GM23248 (cell line): ENCODE data around the gene HYCC2. TPM values are rescaled to one million over a fixed set of nuclear protein-coding genes. Genes with fewer than 3 reads are reported as not detected.
"Not testable (repeated sequence)": the region's sequence is repeated elsewhere in the genome, so short reads cannot be mapped to it uniquely, and the experiment has no call there.

Source experiments
- DNase-seq: peaks from one replicate; pipeline ENCODE4 v3.0.0-alpha.2; 2015
- H2AFZ ChIP-seq: fragments of 200-600 bp; sonication (generic); 2 replicates; pipeline ENCODE4 v1.6.1; 2016; ENCODE audit warnings: antibody characterized with exemption
- H3F3A ChIP-seq: fragments of 200-600 bp; sonication (generic); 2 replicates; pipeline ENCODE4 v1.6.1; 2016; ENCODE audit warnings: mild to moderate bottlenecking, antibody characterized with exemption, mixed run types; ENCODE audit not compliant: insufficient read depth
- H3K27ac ChIP-seq: fragments of 200-600 bp; sonication (generic); 2 replicates; pipeline ENCODE4 v1.5.1; 2016; ENCODE audit warnings: mild to moderate bottlenecking
- H3K27me3 ChIP-seq: fragments of 200-600 bp; sonication (generic); replicated peaks from 2 replicates; pipeline ENCODE4 v1.6.1; 2016; ENCODE audit warnings: mild to moderate bottlenecking; ENCODE audit not compliant: insufficient read depth
- H3K36me3 ChIP-seq: fragments of 200-600 bp; sonication (generic); 2 replicates; pipeline ENCODE4 v1.6.1; 2016; ENCODE audit warnings: low read depth, mild to moderate bottlenecking
- H3K4me1 ChIP-seq: fragments of 200-600 bp; sonication (generic); 2 replicates; pipeline ENCODE4 v1.6.1; 2016; ENCODE audit warnings: mild to moderate bottlenecking; ENCODE audit not compliant: insufficient read depth
- H3K4me2 ChIP-seq: fragments of 200-600 bp; sonication (generic); one replicate; pipeline ENCODE4 v1.6.1; 2016; ENCODE audit warnings: mild to moderate bottlenecking; ENCODE audit not compliant: unreplicated experiment
- H3K4me3 ChIP-seq: fragments of 200-600 bp; sonication (generic); 2 replicates; pipeline ENCODE4 v1.5.1; 2016; ENCODE audit warnings: mild to moderate bottlenecking
- H3K79me2 ChIP-seq: fragments of 200-600 bp; sonication (generic); 2 replicates; pipeline ENCODE4 v1.6.1; 2016; ENCODE audit warnings: mild to moderate bottlenecking; ENCODE audit not compliant: insufficient read depth
- H3K9ac ChIP-seq: fragments of 200-600 bp; sonication (generic); 2 replicates; pipeline ENCODE4 v1.6.1; 2016; ENCODE audit warnings: mild to moderate bottlenecking
- H3K9me2 ChIP-seq: fragments of 200-600 bp; sonication (generic); 2 replicates; pipeline ENCODE4 v1.6.1; 2016; ENCODE audit warnings: mixed run types, mild to moderate bottlenecking, moderate library complexity; ENCODE audit not compliant: insufficient read depth
- H3K9me3 ChIP-seq: fragments of 200-600 bp; sonication (generic); one replicate; pipeline ENCODE4 v1.6.1; 2017; ENCODE audit warnings: low read depth
- H4K20me1 ChIP-seq: fragments of 200-600 bp; sonication (generic); 2 replicates; pipeline ENCODE4 v1.6.0; 2016; ENCODE audit not compliant: insufficient read depth
- EZH2 ChIP-seq: fragments of 200-600 bp; sonication (generic); IDR thresholded peaks from 2 replicates; pipeline ENCODE4 v1.6.1; 2018; ENCODE audit warnings: antibody characterized with exemption, mild to moderate bottlenecking; ENCODE audit not compliant: insufficient read depth, poor library complexity, severe bottlenecking
- EZH2phosphoT487 ChIP-seq: fragments of 200-600 bp; sonication (generic); IDR thresholded peaks from 2 replicates; pipeline ENCODE4 v1.6.1; 2018; ENCODE audit warnings: antibody characterized with exemption, moderate library complexity, mild to moderate bottlenecking, low read depth; ENCODE audit not compliant: insufficient read depth
- WGBS, 2 experiments: methylation state at CpG; one replicate each; pipeline ENCODE4 v1.1.6; 2015 to 2017; ENCODE audit warnings: low lambda C conversion rate in 2 of 2, low coverage in 1 of 2; ENCODE audit errors: missing lambda C conversion rate in 2 of 2; 5-methylcytosine and 5-hydroxymethylcytosine counted together
- in situ Hi-C: fragments of 300-500 bp; cut with MboI; formaldehyde crosslinking; loops from 2 replicates; pipeline ENCODE4 v1.15.0; 2020
- polyA plus RNA-seq: library from polyadenylated mRNA; unstranded; fragments of >200 nt; fragmentation: Nextera tagmentation; extraction: Ambion mirVana; gene quantifications from 2 replicates; pipeline ENCODE4 v1.2.1, GENCODE V29; 2016
- total RNA-seq: library from RNA; depleted of rRNA; stranded (reverse); fragments of >200 nt; shearing (Covaris generic); gene quantifications from 2 replicates; pipeline ENCODE4 v1.2.3, GENCODE V29; 2014

Gene HYCC2
- total and polyA plus RNA-seq, 2 experiments from 2014 or later, result 5.7 to 7.0 TPM

DNA sequence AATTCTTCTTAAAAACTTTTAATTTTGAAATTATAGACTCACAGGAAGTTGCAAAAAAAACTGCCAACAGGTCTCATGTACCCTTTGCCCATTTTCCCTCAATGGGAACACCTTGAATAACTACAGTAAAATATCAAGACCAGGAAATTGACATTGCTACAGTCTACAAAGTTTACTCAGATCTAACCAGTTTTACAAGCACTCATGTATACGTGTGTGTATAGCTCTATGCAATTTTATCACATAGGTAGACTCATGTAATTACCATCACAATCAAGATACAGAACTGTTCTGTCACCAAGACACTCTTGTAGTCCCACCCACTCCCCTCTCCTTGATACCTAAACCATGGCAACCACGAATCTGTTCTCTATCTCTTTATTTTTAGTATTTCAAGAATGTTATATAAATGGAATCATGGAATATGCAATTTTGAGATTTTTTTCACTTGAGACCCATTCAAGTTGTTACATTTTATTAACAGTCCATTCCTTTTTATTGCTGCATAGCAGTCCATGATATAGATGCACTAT, 6.6 kb downstream of the HYCC2 start:
- no peak for TF ChIP-seq EZH2
- TF ChIP-seq EZH2phosphoT487, result no peak
- H3K9me2 ChIP-seq, result no peaks in the 10 kb centered on the region
- in situ Hi-C loops, result no loop called here
- no peak for DNase-seq
- no peaks in the 10 kb centered on the region for H3K9me3 ChIP-seq
- no peak overlapping the region for H3K4me2 ChIP-seq
- H3K4me3 ChIP-seq, result no peak overlapping the region
- no peaks in the 10 kb centered on the region for H3K36me3 ChIP-seq
- no peaks in the 10 kb centered on the region for H3K27me3 ChIP-seq
- no peak overlapping the region for H2AFZ ChIP-seq
- peaks cover 23% of the 10 kb centered on the region for H3K4me1 ChIP-seq
- no peaks in the 10 kb centered on the region for H3F3A ChIP-seq
- 91 to 95% methylated on average over 2 of the region's 2 CpGs for WGBS, 2 experiments
- H3K27ac ChIP-seq, result no peak overlapping the region
- H4K20me1 ChIP-seq, result no peaks in the 10 kb centered on the region
- H3K79me2 ChIP-seq, result peaks cover 97% of the 10 kb centered on the region
- no peak overlapping the region for H3K9ac ChIP-seq

DNA sequence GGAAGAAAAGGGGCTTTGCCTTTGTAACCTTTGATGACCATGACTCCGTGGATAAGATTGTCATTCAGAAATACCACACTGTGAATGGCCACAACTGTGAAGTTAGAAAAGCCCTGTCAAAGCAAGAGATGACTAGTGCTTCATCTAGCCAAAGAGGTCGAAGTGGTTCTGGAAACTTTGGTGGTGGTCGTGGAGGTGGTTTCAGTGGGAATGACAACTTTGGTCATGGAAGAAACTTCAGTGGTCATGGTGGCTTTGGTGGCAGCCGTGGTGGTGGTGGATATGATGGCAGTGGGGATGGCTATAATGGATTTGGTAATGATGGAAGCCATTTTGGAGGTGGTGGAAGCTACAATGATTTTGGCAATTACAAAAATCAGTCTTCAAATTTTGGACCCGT, 8.0 kb downstream of the HYCC2 start:
- H3K27ac ChIP-seq, H2AFZ ChIP-seq, H3K36me3 ChIP-seq, H4K20me1 ChIP-seq, DNase-seq, H3K9me3 ChIP-seq, in situ Hi-C loops, H3F3A ChIP-seq, H3K4me2 ChIP-seq, H3K27me3 ChIP-seq, H3K4me3 ChIP-seq, H3K9ac ChIP-seq, H3K9me2 ChIP-seq: not testable (repeated sequence)
- peaks cover 97% of the 10 kb centered on the region for H3K79me2 ChIP-seq
- 98% methylated on average over 5 of the region's 5 CpGs for WGBS, 2 experiments
- H3K4me1 ChIP-seq, result peaks cover 11% of the 10 kb centered on the region

DNA sequence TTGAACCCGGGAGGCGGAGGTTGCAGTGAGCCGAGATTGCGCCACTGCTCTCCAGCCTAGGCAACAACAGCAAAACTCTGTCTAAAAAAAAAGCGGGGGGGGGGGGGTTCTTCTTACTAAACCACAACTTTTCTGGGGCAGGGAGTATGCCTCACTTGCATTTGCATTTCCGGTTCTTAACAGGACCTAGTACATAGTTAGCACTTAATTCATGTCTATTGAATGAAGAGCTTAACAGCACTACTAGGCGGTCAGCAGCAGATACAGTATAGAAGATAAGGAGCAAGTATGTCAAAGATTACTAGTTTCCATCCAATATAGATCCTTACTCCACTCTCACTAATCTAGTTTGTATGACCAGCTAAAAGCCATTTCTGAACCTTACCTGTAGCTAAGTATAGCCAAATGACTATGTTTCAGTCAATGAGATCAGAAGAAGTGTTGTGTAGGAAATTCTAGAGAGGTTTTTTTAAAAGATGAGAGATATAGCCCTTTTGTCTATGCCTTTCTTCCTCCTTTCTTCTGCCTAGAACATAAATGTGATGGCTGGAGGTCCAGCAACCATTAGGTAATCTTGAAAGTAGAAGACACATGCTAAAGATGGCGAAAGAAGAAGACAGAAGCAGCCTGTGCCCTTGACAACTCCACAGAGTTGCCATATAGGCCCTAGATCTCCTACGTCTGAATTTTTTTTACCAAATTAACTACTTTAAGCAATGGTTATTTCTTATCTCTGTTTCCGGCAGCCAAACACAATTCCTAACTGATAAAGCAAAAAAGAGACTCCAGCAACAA, 11.3 kb downstream of the HYCC2 start:
- H3K9me2 ChIP-seq, result no peaks in the 10 kb centered on the region
- no peaks in the 10 kb centered on the region for H3K27me3 ChIP-seq
- peaks cover 4% of the 10 kb centered on the region; the same call in 1 of the 2 replicates for H3K36me3 ChIP-seq
- peaks cover 12% of the 10 kb centered on the region; the same call in 1 of the 2 replicates for H3K4me1 ChIP-seq
- H3K9me3 ChIP-seq, result no peaks in the 10 kb centered on the region
- H3K4me2 ChIP-seq, result no peak overlapping the region
- H3K79me2 ChIP-seq, result peaks cover 97% of the 10 kb centered on the region
- no peak overlapping the region for H3K27ac ChIP-seq
- H3K4me3 ChIP-seq, result no peak overlapping the region
- no peak for DNase-seq
- no peaks in the 10 kb centered on the region for H4K20me1 ChIP-seq
- no peak for TF ChIP-seq EZH2
- TF ChIP-seq EZH2phosphoT487, result no peak
- H3F3A ChIP-seq, result no peaks in the 10 kb centered on the region
- no peak overlapping the region for H2AFZ ChIP-seq
- H3K9ac ChIP-seq, result no peak overlapping the region
- in situ Hi-C loops, result no loop called here
- WGBS, 2 experiments, result 90 to 95% methylated on average over 10 of the region's 10 CpGs

DNA sequence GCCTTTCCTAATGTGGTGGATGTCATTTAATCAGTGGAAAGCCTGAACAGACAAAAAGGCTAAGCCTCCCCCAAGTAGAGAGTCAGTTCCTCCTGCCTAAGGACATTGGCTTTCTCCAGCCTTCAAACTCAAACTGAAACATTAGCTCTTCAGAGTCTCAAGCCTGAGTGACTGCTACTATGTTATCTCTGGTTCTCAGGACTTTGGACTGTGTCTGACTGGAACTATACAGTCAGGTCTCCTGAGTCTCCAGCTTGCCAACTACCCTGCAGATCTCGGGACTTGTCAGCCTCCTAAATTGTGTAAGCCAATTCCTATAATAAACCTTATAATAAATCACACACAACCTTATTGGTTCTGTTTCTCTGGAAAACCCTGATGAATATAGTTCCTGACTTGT, 12.6 kb downstream of the HYCC2 start:
- TF ChIP-seq EZH2phosphoT487 (no peak), EZH2 (no peak)
- Histone ChIP-seq H3K79me2 (peaks cover 99% of the 10 kb centered on the region), H3K9me2 (no peaks in the 10 kb centered on the region), H3K27me3 (no peaks in the 10 kb centered on the region), H3K9me3 (no peaks in the 10 kb centered on the region), H3K4me3 (no peak overlapping the region), H3K4me2 (no peak overlapping the region), H3K27ac (no peak overlapping the region), H2AFZ (no peak overlapping the region), H3K4me1 (peaks cover 12% of the 10 kb centered on the region; the same call in 1 of the 2 replicates), H3K9ac (no peak overlapping the region), H3F3A (no peaks in the 10 kb centered on the region), H3K36me3 (peaks cover 4% of the 10 kb centered on the region; the same call in 1 of the 2 replicates), H4K20me1 (no peaks in the 10 kb centered on the region)
- DNase-seq, result no peak
- whole genome bisulfite sequencing, 2 experiments, result 94 to 100% methylated on average over 1 of the region's 1 CpG
- in situ Hi-C loops, result no loop called here
